Vagina (tissue), 2 donors: ENCODE results near the gene IGSF10. TPM values are rescaled to one million over a fixed set of nuclear protein-coding genes. Genes with fewer than 3 reads are reported as not detected.
A peak's percentile ranks its signal among the peaks of the same experiment; 100 is the strongest.

ENCODE experiments used
- DNase-seq, 2 donors: peaks; one replicate each; pipeline ENCODE4 v3.0.0-alpha.2; 2017; ENCODE audit errors: extremely low spot score in 2 of 2
- H3K27ac ChIP-seq: fragments of 200-600 bp; sonication (generic); one replicate; pipeline ENCODE4 v1.5.1; 2019
- H3K27me3 ChIP-seq: fragments of 200-600 bp; sonication (generic); one replicate; pipeline ENCODE4 v1.5.1; 2019
- H3K36me3 ChIP-seq, 2 donors: fragments of 200-600 bp; sonication (generic); one replicate each; pipeline ENCODE4 v1.5.1; 2017 to 2019
- H3K4me1 ChIP-seq: fragments of 200-600 bp; sonication (generic); one replicate; pipeline ENCODE4 v1.5.1; 2019
- H3K4me3 ChIP-seq, 2 donors: fragments of 200-600 bp; sonication (generic); 1 replicate in 1 of 2; 2 replicates in 1 of 2; pipeline ENCODE4 v1.5.1; 2016 to 2019
- H3K9me3 ChIP-seq: fragments of 200-600 bp; sonication (generic); one replicate; pipeline ENCODE4 v1.5.1; 2019
- CTCF ChIP-seq, 3 experiments: fragments of 450-650 bp in 2 of 3; fragments of 200-600 bp in 1 of 3; sonication (generic) in 1 of 3; IDR thresholded peaks; one replicate each; pipeline ENCODE4 v1.5.1; 2017 to 2019; ENCODE audit warnings: antibody characterized with exemption in 3 of 3, mild to moderate bottlenecking in 2 of 3, moderate library complexity in 2 of 3
- POLR2A ChIP-seq, 2 donors: fragments of 450-650 bp; IDR thresholded peaks; one replicate each; pipeline ENCODE4 v1.6.1; 2017; ENCODE audit warnings: antibody characterized with exemption in 2 of 2, mild to moderate bottlenecking in 2 of 2, moderate library complexity in 2 of 2
- POLR2AphosphoS5 ChIP-seq, 2 donors: sonication (generic); formaldehyde crosslinking; IDR thresholded peaks; one replicate each; pipeline ENCODE4 v1.9.0; 2017; ENCODE audit warnings: antibody characterized with exemption in 2 of 2, mild to moderate bottlenecking in 2 of 2, low read depth in 1 of 2; ENCODE audit not compliant: insufficient read depth in 1 of 2
- intact Hi-C: fragments of 100-400 bp; cut with DNase I; formaldehyde crosslinking; loops from one replicate; pipeline ENCODE4 v1.15.1; 2023
- total RNA-seq: library from RNA; depleted of rRNA; stranded (reverse); fragments of >200 nt; gene quantifications from one replicate; pipeline ENCODE4 v1.2.3, GENCODE V29; 2016

IGSF10 gene
- total RNA-seq, 1 donor from 2014 or later, result 0.49 TPM

DNA sequence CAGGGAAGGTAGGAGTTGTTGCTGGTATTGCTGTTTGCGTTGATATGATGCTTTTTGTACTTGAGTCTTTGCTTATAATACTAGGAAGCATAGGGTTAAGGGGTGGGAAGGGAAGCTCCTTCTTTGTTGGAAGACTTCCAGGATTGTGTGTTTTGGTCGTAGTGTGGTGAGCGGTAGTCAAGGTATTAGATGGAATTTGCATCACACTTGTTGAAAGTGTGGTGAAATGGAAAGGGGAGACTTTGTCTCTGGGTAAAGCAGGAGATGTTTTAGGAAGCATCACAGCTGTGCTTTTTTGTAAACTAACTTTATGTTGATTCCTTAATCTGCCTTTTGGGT, 14.9 kb downstream of the IGSF10 start:
- Histone ChIP-seq H3K27me3 (no peaks in the 10 kb centered on the region), H3K9me3 (no peaks in the 10 kb centered on the region), H3K36me3 (no peaks in the 10 kb centered on the region), H3K4me1 (no peaks in the 10 kb centered on the region), H3K4me3 (no peak overlapping the region), H3K27ac (no peak overlapping the region)
- TF ChIP-seq CTCF (IDR thresholded peaks at IDR 0.05), result no peak
- no peak for TF ChIP-seq POLR2AphosphoS5 (IDR thresholded peaks at IDR 0.05; ENCODE audit: insufficient read depth in 1 of 2, low read depth in 1 of 2)
- TF ChIP-seq POLR2A (IDR thresholded peaks at IDR 0.05), result no peak
- intact Hi-C loops, result no loop called here
- DNase-seq, result no peak

GRCh38 chr3:151445273-151446001, 15.4 kb downstream of the IGSF10 start:
- intact Hi-C loops, result no loop called here
- no peaks in the 10 kb centered on the region for H3K9me3 ChIP-seq
- no peak for TF ChIP-seq POLR2A (IDR thresholded peaks at IDR 0.05)
- TF ChIP-seq CTCF (IDR thresholded peaks at IDR 0.05), result no peak
- TF ChIP-seq POLR2AphosphoS5 (IDR thresholded peaks at IDR 0.05; ENCODE audit: insufficient read depth in 1 of 2, low read depth in 1 of 2), result no peak
- H3K4me3 ChIP-seq, result no peak overlapping the region
- DNase-seq, result no peak
- H3K27me3 ChIP-seq, result no peaks in the 10 kb centered on the region
- no peaks in the 10 kb centered on the region for H3K36me3 ChIP-seq
- H3K4me1 ChIP-seq, result no peaks in the 10 kb centered on the region
- H3K27ac ChIP-seq, result no peak overlapping the region

DNA sequence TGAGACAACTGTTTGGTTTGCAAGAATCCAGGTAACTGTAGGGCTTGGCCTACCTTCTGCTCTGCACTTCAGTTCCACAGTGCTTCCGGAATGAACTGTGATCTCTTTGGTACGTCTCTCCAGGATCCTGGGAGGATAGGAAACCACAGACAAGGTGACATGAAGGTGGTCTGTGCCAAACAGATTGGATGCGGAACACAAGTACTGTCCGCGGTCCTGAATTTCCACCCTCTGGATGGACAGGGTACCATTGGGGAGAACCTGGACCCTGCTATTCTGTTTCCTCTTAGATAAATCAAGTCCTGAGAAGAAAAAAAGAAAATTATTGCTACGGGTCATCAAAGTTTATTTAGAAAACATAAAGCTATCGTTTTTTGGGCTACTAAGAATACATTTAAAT, 17.3 kb downstream of the IGSF10 start:
- H3K27me3 ChIP-seq, result no peaks in the 10 kb centered on the region
- no peak overlapping the region for H3K4me3 ChIP-seq
- no peaks in the 10 kb centered on the region for H3K4me1 ChIP-seq
- no peak overlapping the region for H3K27ac ChIP-seq
- intact Hi-C loops, result no loop called here
- no peak for DNase-seq
- H3K9me3 ChIP-seq, result no peaks in the 10 kb centered on the region
- no peak for TF ChIP-seq CTCF (IDR thresholded peaks at IDR 0.05)
- no peak for TF ChIP-seq POLR2AphosphoS5 (IDR thresholded peaks at IDR 0.05; ENCODE audit: insufficient read depth in 1 of 2, low read depth in 1 of 2)
- no peak for TF ChIP-seq POLR2A (IDR thresholded peaks at IDR 0.05)
- no peaks in the 10 kb centered on the region for H3K36me3 ChIP-seq

- no peak overlapping the region for H3K4me3 ChIP-seq
- no peak overlapping the region for H3K27ac ChIP-seq
- H3K27me3 ChIP-seq, result no peaks in the 10 kb centered on the region
- no peaks in the 10 kb centered on the region for H3K9me3 ChIP-seq
- TF ChIP-seq CTCF (IDR thresholded peaks at IDR 0.05), result no peak
- no peak for TF ChIP-seq POLR2AphosphoS5 (IDR thresholded peaks at IDR 0.05; ENCODE audit: insufficient read depth in 1 of 2, low read depth in 1 of 2)
- TF ChIP-seq POLR2A (IDR thresholded peaks at IDR 0.05), result no peak
- intact Hi-C loops, result no loop called here
- no peaks in the 10 kb centered on the region for H3K36me3 ChIP-seq
- no peaks in the 10 kb centered on the region for H3K4me1 ChIP-seq
- DNase-seq, result no peak
Measured at GRCh38 chr3:151440940-151441339, 19.9 kb downstream of the IGSF10 start.

- TF ChIP-seq CTCF (IDR thresholded peaks at IDR 0.05), result peak; percentile 61 to 79 (median 62)
- no peak for TF ChIP-seq POLR2A (IDR thresholded peaks at IDR 0.05)
- TF ChIP-seq POLR2AphosphoS5 (IDR thresholded peaks at IDR 0.05; ENCODE audit: insufficient read depth in 1 of 2, low read depth in 1 of 2), result no peak
- no peaks in the 10 kb centered on the region for H3K9me3 ChIP-seq
- no peaks in the 10 kb centered on the region for H3K27me3 ChIP-seq
- intact Hi-C loops, result loop anchor here (5.0 kb wide), 1 partner anchor 398 kb away; no protein-coding TSS in a partner anchor
- no peak for DNase-seq
- peaks cover under 1% of the 10 kb centered on the region for H3K4me1 ChIP-seq
- no peak overlapping the region for H3K27ac ChIP-seq
- H3K36me3 ChIP-seq, result no peaks in the 10 kb centered on the region
- no peak overlapping the region for H3K4me3 ChIP-seq
Measured at GRCh38 chr3:151439652-151440125, 21.2 kb downstream of the IGSF10 start.
